ENCODE measurements around the gene ZNF595. TPM values are rescaled to one million over a fixed set of nuclear protein-coding genes. Genes with fewer than 3 reads are reported as not detected.
"Not testable (repeated sequence)": the region's sequence is repeated elsewhere in the genome, so short reads cannot be mapped to it uniquely, and the experiment has no call there.

Gene ZNF595
- total RNA-seq, 2 experiments from 2014 or later = 5.6 to 5.8 TPM

DNA sequence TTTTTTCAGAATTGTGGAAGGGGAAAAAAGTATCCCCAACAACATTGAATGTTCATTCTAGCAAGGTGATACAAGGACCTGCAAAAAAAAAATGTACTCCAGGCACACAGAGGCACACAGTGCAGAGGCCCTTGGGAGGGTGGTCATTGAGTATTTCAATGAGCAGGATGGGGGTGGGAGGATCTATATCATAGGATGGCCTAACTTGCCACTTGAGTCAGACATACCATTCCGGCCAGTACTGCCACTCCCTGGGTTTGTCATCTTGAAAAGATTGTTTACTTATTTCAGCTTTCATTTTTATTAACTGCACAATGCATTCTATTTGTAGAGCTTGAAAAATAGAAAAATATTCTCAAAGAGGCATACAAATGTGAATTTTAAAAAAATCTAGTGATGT lies 18.7 kb downstream of the ZNF595 start:
- no peaks in the 10 kb centered on the region for H3K27me3 Mint-ChIP-seq
- H3K36me3 Mint-ChIP-seq (ENCODE audit: low read depth) = peaks cover 65% of the 10 kb centered on the region
- H3K4me3 Mint-ChIP-seq = no peak overlapping the region
- POLR2A ChIA-PET = no interaction called here
- intact Hi-C loops (cut with micrococcal nuclease) = no loop called here
- CTCF ChIA-PET = no interaction called here
- no peak overlapping the region for H3K27ac Mint-ChIP-seq
- TF ChIP-seq, protein P1, sequence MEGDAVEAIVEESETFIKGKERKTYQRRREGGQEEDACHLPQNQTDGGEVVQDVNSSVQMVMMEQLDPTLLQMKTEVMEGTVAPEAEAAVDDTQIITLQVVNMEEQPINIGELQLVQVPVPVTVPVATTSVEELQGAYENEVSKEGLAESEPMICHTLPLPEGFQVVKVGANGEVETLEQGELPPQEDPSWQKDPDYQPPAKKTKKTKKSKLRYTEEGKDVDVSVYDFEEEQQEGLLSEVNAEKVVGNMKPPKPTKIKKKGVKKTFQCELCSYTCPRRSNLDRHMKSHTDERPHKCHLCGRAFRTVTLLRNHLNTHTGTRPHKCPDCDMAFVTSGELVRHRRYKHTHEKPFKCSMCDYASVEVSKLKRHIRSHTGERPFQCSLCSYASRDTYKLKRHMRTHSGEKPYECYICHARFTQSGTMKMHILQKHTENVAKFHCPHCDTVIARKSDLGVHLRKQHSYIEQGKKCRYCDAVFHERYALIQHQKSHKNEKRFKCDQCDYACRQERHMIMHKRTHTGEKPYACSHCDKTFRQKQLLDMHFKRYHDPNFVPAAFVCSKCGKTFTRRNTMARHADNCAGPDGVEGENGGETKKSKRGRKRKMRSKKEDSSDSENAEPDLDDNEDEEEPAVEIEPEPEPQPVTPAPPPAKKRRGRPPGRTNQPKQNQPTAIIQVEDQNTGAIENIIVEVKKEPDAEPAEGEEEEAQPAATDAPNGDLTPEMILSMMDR (IDR thresholded peaks at IDR 0.05) = no peak
- ATAC-seq (no peak), DNase-seq (no peak)
- no peaks in the 10 kb centered on the region for H3K4me1 Mint-ChIP-seq (ENCODE audit: low read depth)
- peaks cover 54% of the 10 kb centered on the region for H3K9me3 Mint-ChIP-seq

DNA sequence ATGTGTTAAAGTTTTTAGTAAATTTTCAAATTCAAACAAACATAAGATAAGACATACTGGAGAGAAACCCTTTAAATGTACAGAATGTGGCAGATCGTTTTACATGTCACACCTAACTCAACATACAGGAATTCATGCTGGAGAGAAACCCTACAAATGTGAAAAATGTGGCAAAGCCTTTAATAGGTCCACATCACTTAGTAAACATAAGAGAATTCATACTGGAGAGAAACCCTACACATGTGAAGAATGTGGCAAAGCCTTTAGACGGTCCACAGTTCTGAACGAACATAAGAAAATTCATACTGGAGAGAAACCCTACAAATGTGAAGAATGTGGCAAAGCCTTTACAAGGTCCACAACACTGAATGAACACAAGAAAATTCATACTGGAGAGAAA lies 32.8 kb downstream of the ZNF595 start:
- Mint-ChIP-seq H3K27ac (no peak overlapping the region), H3K4me1 (ENCODE audit: low read depth) (no peaks in the 10 kb centered on the region), H3K36me3 (ENCODE audit: low read depth) (peaks cover 56% of the 10 kb centered on the region), H3K4me3 (no peak overlapping the region), H3K9me3 (peaks cover 59% of the 10 kb centered on the region), H3K27me3 (no peaks in the 10 kb centered on the region)
- ChIA-PET CTCF (no interaction called here), POLR2A (no interaction called here)
- TF ChIP-seq, protein P1 (IDR thresholded peaks at IDR 0.05) = no peak
- ATAC-seq (no peak), DNase-seq (no peak)
- intact Hi-C loops (cut with micrococcal nuclease) = no loop called here

DNA sequence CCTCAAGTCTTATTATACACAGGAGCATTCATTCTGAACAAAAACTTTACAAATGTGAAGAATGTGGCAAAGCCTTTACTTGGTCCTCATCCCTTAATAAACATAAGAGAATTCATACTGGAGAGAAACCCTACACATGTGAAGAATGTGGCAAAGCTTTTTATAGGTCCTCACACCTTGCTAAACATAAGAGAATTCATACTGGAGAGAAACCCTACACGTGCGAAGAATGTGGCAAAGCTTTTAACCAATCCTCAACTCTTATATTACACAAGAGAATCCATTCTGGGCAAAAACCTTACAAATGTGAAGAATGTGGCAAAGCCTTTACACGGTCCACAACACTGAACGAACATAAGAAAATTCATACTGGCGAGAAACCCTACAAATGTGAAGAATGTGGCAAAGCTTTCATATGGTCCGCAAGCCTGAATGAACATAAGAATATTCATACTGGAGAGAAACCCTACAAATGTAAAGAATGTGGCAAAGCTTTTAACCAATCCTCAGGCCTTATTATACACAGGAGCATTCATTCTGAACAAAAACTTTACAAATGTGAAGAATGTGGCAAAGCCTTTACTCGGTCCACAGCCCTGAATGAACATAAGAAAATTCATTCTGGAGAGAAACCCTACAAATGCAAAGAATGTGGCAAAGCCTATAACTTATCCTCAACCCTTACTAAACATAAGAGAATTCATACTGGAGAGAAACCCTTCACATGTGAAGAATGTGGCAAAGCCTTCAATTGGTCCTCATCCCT lies 33.6 kb downstream of the ZNF595 start:
- H3K27ac Mint-ChIP-seq; DNase-seq; intact Hi-C loops (cut with micrococcal nuclease); H3K4me3 Mint-ChIP-seq; POLR2A ChIA-PET; H3K4me1 Mint-ChIP-seq (ENCODE audit: low read depth); CTCF ChIA-PET; ATAC-seq; H3K27me3 Mint-ChIP-seq: not testable (repeated sequence)
- H3K36me3 Mint-ChIP-seq (ENCODE audit: low read depth) = peaks cover 57% of the 10 kb centered on the region
- peaks cover 58% of the 10 kb centered on the region for H3K9me3 Mint-ChIP-seq

DNA sequence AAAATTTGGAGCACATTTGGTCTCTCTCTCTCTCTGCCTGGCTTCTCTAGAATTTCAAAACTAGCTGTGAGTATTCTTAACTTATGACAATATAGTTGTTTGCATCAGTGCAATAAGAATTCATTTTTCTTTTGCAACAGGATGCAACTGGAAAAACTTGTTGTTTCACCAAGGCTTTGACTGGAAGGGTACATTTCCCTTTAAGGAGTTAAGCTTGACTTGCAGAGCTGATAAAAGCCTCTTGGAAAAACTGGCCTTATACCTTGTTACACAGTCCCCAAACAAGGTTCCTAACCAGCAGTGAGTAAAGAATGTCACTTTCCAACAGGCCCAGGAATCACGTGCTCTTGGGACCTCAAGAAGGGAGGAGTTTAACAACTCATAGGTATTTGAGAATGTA lies 45.3 kb downstream of the ZNF595 start:
- POLR2A ChIA-PET = no interaction called here
- TF ChIP-seq, protein P1 (IDR thresholded peaks at IDR 0.05) = no peak
- ATAC-seq (no peak), DNase-seq (no peak)
- no peaks in the 10 kb centered on the region for H3K27me3 Mint-ChIP-seq
- H3K27ac Mint-ChIP-seq = no peak overlapping the region
- CTCF ChIA-PET = no interaction called here
- intact Hi-C loops (cut with micrococcal nuclease) = no loop called here
- peaks cover 43% of the 10 kb centered on the region for H3K9me3 Mint-ChIP-seq
- H3K4me1 Mint-ChIP-seq (ENCODE audit: low read depth) = no peaks in the 10 kb centered on the region
- H3K36me3 Mint-ChIP-seq (ENCODE audit: low read depth) = peaks cover 9% of the 10 kb centered on the region
- no peak overlapping the region for H3K4me3 Mint-ChIP-seq

DNA sequence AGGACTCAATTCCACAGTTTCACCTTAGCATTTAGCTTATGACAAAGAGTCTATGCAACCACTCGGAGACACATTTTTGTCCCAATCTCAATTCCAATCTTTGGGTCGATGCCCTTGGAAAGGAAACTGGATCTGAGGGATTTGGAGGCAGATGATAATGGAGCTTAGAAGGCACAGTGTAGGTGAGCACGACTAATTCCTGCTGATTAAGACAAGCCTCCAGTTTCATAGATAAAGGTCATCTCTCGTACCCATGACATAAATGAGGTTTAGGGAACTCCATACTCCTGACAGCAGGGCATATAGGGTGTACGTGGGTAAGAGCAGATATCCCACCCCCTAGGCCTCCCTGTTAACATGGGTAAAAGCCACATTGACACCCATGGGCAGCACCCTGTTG lies 46.7 kb downstream of the ZNF595 start:
- H3K36me3 Mint-ChIP-seq (ENCODE audit: low read depth) = peaks cover 7% of the 10 kb centered on the region
- H3K9me3 Mint-ChIP-seq = peaks cover 36% of the 10 kb centered on the region
- TF ChIP-seq, protein P1 (IDR thresholded peaks at IDR 0.05) = no peak
- ATAC-seq (no peak), DNase-seq (no peak)
- CTCF ChIA-PET = no interaction called here
- peaks cover 2% of the 10 kb centered on the region for H3K27me3 Mint-ChIP-seq
- H3K27ac Mint-ChIP-seq = no peak overlapping the region
- intact Hi-C loops (cut with micrococcal nuclease) = no loop called here
- no peak overlapping the region for H3K4me3 Mint-ChIP-seq
- POLR2A ChIA-PET = no interaction called here
- H3K4me1 Mint-ChIP-seq (ENCODE audit: low read depth) = no peaks in the 10 kb centered on the region

Data from activated CD8-positive, alpha-beta T cell treated with anti-CD3 and anti-CD28 coated beads for 36 hours (primary cell).